Measurements from ENCODE around the gene SPINT3. TPM values are rescaled to one million over a fixed set of nuclear protein-coding genes. Genes with fewer than 3 reads are reported as not detected.

Gene SPINT3
- total RNA-seq, 1 donor, result not detected

- DNase-seq (ENCODE audit: low read depth), result no peak
- no peak for TF ChIP-seq CTCF (IDR thresholded peaks at IDR 0.05; ENCODE audit: insufficient read depth, low read length)
- no peak within 1 kb of the TSS for H3K4me3 ChIP-seq (ENCODE audit: low read depth, low read length)
Observed at GRCh38 chr20:45547206-45547770, 31.9 kb upstream of the SPINT3 start, which contains the start of gene EPPIN. EPPIN (minus strand) TSS chr20:45547401; CDS start chr20:45547357, 44 bp downstream.

GRCh38 chr20:45545754-45546453 is 30.5 kb upstream of the SPINT3 start:
- DNase-seq (ENCODE audit: low read depth), result peak; percentile 61
- peak; percentile 46 for TF ChIP-seq CTCF (IDR thresholded peaks at IDR 0.05; ENCODE audit: insufficient read depth, low read length)
- no peak overlapping the region for H3K4me3 ChIP-seq (ENCODE audit: low read depth, low read length)

DNA sequence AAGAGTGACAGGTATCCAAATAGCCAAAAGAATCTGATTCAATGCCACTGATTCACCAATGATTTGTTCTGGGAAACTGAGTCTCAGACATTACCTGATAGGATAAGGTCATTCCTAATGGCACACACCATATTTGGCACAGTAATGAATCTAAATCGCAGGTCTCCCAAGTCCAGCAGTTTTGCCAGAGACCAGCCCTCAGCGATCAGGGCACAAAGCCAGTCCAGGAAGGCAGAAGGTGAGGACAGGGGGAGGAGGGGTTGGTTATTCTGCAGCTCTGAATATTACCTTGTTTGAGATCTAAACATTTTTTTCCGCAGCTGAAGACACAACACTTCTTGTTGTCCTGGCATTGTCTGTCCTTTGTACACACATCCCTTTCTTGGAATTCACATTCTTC is 29.9 kb upstream of the SPINT3 start:
- DNase-seq (ENCODE audit: low read depth), result no peak
- H3K4me3 ChIP-seq (ENCODE audit: low read depth, low read length), result no peak overlapping the region
- TF ChIP-seq CTCF (IDR thresholded peaks at IDR 0.05; ENCODE audit: insufficient read depth, low read length), result no peak

DNA sequence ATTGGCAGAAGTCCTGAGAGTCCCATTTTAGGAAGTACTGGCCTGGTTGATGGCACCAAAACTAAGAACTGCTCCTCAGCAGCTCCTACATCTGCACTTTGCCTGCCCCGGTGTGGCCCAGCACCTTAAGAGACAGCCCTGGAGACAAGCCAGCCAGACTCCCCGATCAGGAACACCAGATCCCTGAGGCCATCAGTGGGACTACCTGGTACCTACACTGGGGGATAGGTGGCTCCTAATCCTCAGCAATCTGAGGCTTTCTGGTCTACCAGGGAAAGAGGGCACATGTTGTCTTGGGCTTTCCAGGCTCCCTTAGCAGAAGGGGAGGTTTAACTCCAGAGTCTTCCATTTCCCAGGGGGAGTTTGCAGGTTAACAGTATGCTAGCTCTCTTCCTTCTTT is 24.0 kb upstream of the SPINT3 start, which contains the start of gene WFDC6:
Gene WFDC6, minus strand, starts transcription at position 101 of the 400 bp plus-strand sequence. Its CDS starts 75 bp downstream, at position 26.
- no peak for DNase-seq (ENCODE audit: low read depth)
- no peak for TF ChIP-seq CTCF (IDR thresholded peaks at IDR 0.05; ENCODE audit: insufficient read depth, low read length)
- H3K4me3 ChIP-seq (ENCODE audit: low read depth, low read length), result no peak within 1 kb of the TSS

- H3K4me3 ChIP-seq (ENCODE audit: low read depth, low read length), result no peak overlapping the region
- DNase-seq (ENCODE audit: low read depth), result no peak
- TF ChIP-seq CTCF (IDR thresholded peaks at IDR 0.05; ENCODE audit: insufficient read depth, low read length), result no peak
Observed at GRCh38 chr20:45538209-45538799, 22.9 kb upstream of the SPINT3 start.

- H3K4me3 ChIP-seq (ENCODE audit: low read depth, low read length), result no peak overlapping the region
- TF ChIP-seq CTCF (IDR thresholded peaks at IDR 0.05; ENCODE audit: insufficient read depth, low read length), result no peak
- no peak for DNase-seq (ENCODE audit: low read depth)
Observed at GRCh38 chr20:45527294-45527693, 11.9 kb upstream of the SPINT3 start.
